Stimulated activated CD4-positive, alpha-beta T cell treated with anti-CD3 and anti-CD28 coated beads, TNF-alpha, amount 100 ng/mL, for 1 hour (primary cell): Measurements from ENCODE around the gene JAZF1.

Source experiments
- DNase-seq, 3 donors: peaks; one replicate each; pipeline ENCODE4 v3.0.0-alpha.2; 2020; ENCODE audit warnings: low read depth in 3 of 3, low spot score in 1 of 3

JAZF1 gene

GRCh38 chr7:27991006-27991528 lies 189.5 kb downstream of the JAZF1 start:
- no peak for DNase-seq

GRCh38 chr7:27976531-27976930 lies 204.1 kb downstream of the JAZF1 start:
- DNase-seq: no peak

DNA sequence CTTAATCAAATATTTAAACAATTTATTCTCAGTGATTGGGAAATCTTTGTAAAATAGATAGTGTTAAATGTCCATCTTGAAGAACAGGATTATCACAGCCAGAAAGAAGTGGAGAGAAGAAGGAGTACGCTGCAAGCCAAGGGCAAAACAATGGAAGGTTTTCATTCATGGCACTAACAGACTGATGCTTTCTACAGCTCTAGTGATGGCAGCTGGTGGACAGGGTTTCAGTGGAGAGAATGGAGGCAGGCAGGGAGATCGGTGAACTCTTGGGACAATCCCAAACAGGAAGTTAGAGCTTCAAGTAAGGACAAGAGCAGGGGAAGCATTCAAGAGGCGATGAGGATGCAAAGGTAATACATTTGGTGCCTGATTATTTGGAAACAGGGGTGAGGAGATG lies 207.0 kb downstream of the JAZF1 start:
- no peak for DNase-seq

- no peak for DNase-seq
Observed at GRCh38 chr7:27972276-27972675, 208.3 kb downstream of the JAZF1 start.

- DNase-seq: no peak
Observed at GRCh38 chr7:27971171-27971812, 209.3 kb downstream of the JAZF1 start.

GRCh38 chr7:27970350-27970749 lies 210.2 kb downstream of the JAZF1 start:
- no peak for DNase-seq

DNA sequence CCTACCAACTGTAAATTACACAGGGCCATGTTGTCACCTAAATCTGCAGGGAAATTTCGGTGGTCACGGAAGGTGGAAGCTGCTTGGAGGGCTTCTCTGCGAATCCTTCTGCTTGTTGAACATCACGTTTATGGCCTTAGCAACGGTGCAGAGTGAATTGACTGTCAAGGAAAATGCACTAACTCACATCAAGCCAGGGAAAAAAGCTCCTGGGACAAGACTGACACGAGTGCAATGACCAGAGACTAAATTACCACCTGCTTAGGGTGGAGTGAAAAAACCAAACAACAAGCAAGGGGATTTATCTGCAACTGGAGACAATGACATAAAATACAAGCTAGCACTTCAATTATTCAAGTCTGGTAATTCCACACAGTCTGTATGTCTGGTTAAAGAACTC lies 211.2 kb downstream of the JAZF1 start:
- DNase-seq: no peak

GRCh38 chr7:27967639-27968038 lies 213.0 kb downstream of the JAZF1 start:
- no peak for DNase-seq

DNA sequence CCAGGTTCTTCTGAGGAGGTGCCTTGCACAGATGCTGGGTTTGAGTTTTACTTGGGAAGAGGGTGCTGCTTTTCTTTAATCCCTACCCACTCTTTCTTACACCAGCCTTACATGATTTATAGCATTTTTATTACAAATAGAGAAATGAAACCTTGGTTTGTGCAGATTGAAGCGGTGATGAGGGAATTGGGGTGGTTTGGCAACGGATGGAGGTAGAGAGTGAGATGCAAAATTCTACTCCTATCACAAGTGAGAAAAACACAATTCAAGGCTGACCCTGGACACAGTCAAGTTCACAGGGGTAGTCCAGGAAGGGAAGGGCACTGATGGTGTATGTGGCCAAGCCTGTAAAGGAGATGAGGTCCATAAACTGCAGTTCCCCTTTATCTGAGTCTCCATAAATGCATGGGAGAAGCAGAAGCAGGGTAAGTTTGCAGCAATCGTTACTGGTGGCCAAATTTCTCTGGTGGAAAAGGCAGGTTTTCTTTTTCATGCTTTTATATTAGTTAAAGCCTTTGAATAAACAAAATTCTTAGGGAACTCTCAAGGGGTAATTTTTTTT lies 214.3 kb downstream of the JAZF1 start:
- DNase-seq: no peak

GRCh38 chr7:27965650-27966049 lies 214.9 kb downstream of the JAZF1 start:
- DNase-seq: no peak

GRCh38 chr7:27964820-27965219 lies 215.8 kb downstream of the JAZF1 start:
- DNase-seq: no peak

GRCh38 chr7:27963056-27963455 lies 217.5 kb downstream of the JAZF1 start:
- no peak for DNase-seq

GRCh38 chr7:27962273-27962672 lies 218.3 kb downstream of the JAZF1 start:
- no peak for DNase-seq

GRCh38 chr7:27961255-27961654 lies 219.3 kb downstream of the JAZF1 start:
- DNase-seq: no peak

DNA sequence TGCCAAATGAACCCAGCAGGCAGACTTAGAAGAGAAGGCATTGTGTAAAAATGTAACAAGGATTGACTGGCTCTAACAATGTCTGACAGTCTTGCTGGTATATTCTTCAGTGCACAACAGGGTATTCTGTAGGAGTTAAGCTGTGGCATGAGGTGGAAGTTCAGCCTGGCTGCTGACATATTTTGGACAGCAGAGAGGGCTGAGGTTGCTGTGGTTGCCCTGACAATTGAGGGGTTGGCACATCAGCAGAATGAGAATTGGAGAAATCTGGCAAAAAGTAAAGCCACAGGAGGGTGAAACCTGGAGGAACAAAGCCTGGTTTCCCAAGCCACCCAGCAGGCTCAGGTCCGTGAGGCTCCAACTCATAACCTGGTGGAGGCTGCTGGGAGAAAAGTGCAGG lies 220.2 kb downstream of the JAZF1 start:
- DNase-seq: no peak

DNA sequence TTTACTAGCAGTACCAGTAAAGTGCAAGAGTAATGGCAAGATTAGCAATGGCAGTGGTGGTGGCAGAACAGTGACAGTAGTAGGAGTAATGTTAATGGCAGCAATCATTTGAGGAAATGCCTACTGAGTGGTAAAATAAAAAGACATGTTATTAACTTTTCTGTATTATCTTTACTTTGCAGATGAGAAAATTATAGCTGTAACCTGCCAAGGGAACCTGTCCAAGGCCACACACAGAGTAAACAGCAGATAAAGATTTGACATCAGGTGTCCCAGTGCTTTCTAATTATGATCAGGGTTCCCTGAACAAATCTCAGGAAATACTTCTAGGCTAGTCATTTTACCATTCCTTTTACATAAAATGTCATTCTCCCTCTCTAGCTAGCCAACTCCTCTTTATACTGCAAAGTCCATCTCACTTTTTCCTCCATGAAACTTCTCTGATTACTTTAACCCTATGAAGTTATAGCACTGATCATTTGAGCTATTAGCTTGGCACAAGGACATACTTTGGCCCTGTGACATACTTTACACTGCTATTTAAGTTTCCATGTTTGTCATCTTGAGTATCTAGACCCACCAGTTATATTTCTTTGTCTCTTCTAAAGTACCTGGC lies 221.6 kb downstream of the JAZF1 start:
- no peak for DNase-seq

- DNase-seq: no peak
Observed at GRCh38 chr7:27955596-27955995, 225.0 kb downstream of the JAZF1 start.

DNA sequence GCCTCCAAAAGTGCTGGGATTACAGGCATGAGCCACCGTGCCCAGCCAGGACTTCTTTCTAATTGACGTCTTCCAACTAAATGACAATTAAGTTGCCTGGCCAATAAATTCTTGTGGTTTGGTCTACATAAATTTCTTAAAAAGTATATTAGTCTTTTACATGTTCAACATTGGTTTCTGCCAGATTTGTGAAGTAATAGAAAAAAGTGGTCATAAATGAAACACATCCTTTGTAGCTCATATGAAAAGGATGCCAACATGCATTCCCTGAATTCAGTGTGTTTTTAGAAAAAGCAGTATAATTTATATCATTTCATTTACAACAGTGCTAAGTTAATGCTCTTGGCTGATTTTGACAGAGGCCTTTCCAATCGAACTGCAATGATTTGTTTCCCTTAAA lies 225.6 kb downstream of the JAZF1 start:
- DNase-seq: no peak

DNA sequence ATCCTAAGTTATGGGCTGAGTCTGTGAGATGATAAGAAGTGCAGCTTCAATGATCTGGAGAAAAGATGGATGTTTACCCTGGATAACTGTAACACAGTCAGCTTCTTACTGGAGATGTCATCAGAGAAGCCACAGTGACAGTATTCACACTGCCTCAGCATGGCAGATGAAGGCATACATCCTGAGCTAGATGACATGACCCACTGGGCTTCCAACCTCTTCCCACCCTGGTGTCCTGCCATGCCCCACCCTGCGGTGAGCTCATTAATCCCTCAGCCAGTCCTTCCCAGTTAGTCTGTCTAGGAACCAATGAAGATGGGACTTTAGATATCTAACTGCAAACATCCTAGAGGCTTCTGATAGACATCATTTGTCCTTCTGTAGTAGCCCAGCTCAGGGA lies 226.8 kb downstream of the JAZF1 start:
- DNase-seq: no peak

DNA sequence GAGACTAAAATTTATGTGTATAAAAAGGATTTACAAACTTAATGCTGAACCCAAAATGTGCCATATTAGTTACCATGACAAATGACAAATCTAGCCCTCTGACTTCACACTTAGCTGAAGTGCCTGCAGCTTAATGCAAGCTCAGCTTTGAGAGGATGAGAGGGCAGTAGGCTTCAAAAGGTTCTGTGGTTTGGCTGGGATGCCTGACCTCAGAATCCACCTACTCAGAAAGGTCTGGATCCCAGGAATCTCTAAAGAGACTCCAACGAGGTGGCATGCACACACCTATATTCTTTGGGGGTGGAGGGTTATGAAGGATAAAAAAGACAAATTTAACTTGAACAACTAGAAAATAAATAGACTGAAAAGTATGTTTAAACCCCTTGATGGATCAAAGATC lies 227.2 kb downstream of the JAZF1 start:
- DNase-seq: no peak

GRCh38 chr7:27952456-27953285 lies 227.9 kb downstream of the JAZF1 start:
- DNase-seq: no peak

DNA sequence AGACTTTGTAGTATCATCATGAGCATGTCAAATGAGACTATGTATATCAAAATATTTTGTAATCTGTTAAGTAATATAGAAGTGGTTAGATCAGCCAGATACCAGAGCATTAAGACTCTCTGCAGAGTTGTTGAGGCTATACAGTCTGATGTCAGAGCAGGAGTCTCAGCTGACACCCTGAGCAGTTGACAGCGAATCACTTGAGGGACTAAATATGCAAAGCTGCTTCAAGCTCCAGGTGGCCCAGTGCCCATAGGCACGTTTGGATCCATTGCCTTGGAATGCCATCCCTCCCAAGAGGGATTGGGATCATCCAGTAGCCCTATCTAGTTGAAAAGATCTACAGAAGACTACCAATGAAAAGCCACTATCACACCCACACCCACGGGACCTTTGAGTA lies 230.5 kb downstream of the JAZF1 start:
- DNase-seq: no peak
